ENCODE results near the gene PLEKHO2. TPM values are rescaled to one million over a fixed set of nuclear protein-coding genes. Genes with fewer than 3 reads are reported as not detected.
"Not testable (repeated sequence)": the region's sequence is repeated elsewhere in the genome, so short reads cannot be mapped to it uniquely, and the experiment has no call there.

PLEKHO2 gene
- total RNA-seq, 2 experiments from 2014 or later = 15.3 to 15.6 TPM

DNA sequence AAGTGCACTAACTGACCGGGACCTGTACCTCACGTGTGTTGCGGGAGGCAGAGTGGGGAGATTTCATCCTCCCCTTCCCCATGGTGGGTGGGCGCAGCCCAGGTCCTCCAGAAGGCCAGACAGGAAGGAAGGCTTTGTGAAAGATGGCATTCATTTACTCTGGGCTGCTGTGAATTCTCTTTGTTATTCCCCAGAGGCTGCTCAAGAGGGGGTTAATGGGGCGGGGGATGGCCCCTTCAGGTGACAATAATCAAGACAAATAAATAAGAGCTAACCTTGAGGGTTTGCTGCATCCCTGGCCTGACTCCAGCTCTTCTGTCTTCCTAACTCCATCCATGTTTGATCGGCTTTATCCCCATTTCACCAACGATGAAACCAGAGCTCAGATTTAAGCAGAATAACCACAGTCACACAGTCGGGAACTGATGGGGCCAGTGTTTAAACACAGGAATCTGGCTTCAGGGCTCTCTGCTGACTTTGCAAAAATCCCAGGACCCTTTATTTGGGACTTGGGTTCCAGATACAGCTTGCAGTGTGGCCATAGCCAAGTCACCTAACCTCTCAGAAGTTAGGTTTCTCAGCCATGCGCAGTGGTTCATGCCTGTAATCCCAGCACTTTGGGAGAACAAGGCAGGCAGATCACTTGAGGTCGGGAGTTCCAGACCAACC, 32.8 kb upstream of the PLEKHO2 start:
- no peaks in the 10 kb centered on the region for H3K9me3 Mint-ChIP-seq
- no peaks in the 10 kb centered on the region for H3K36me3 Mint-ChIP-seq
- peaks cover 6% of the 10 kb centered on the region for H3K27me3 Mint-ChIP-seq
- intact Hi-C loops (cut with micrococcal nuclease) = loop anchor here (1.0 kb wide), 1 partner anchor 78 kb away; no protein-coding TSS in a partner anchor
- CTCF ChIA-PET = interaction anchor here (0.6 to 12.1 kb wide), 34 partner anchors 7 to 1774 kb away, joined by 3 to 168 read pairs (median 4); no protein-coding TSS in a partner anchor
- no peaks in the 10 kb centered on the region for H3K4me1 Mint-ChIP-seq (ENCODE audit: low read depth)
- no peak overlapping the region for H3K27ac Mint-ChIP-seq
- POLR2A ChIA-PET = no interaction called here
- no peak overlapping the region for H3K4me3 Mint-ChIP-seq
- no peak for DNase-seq

DNA sequence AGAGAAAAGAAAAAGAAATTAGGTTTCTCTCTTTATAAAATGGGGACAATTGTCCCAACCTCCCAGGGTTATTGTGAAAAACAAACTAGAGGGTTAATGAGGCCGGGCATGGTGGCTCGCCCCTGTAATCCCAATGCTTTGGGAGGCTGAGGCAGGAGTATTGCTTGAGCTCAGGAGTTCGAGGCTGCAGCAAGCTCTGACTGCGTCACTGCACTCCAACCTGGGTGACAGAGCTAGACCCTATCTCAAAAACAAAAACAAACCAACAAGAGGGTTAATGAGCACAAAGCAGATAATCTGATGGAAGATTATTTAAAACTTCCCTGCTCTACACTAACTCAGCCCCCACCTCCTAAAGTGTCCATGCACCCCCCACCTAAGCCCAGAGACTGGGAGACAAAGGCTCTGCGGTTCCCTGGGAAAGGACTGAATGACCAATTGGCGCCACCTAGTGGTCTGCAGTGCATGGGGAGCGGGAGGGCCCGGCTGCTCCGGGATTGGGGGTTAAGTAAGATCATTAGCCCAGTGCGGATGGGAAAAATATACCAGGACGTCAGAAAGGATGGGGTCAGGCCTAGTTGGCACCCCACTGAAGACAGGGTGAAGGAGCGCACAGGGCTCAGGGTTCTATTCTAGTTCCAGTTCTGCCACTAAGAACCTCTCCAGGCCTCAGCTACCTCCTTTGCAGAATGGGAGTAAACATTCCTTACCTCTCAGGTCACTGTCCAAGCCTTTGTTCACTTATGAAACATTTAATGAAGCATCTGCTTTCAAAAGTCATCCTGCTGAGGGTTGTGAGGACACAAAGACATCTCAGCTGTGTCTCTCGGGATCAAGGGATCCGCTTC, 31.8 kb upstream of the PLEKHO2 start:
- Mint-ChIP-seq H3K27me3 (peaks cover 6% of the 10 kb centered on the region), H3K9me3 (no peaks in the 10 kb centered on the region), H3K36me3 (no peaks in the 10 kb centered on the region), H3K27ac (no peak overlapping the region), H3K4me1 (ENCODE audit: low read depth) (no peaks in the 10 kb centered on the region), H3K4me3 (no peak overlapping the region)
- DNase-seq = peak; percentile 79
- POLR2A ChIA-PET = no interaction called here
- CTCF ChIA-PET = interaction anchor here (0.6 to 12.1 kb wide), 47 partner anchors 8 to 841 kb away, joined by 3 to 168 read pairs (median 4); no protein-coding TSS in a partner anchor
- intact Hi-C loops (cut with micrococcal nuclease) = loop anchor here (1.0 kb wide), 1 partner anchor 79 kb away; no protein-coding TSS in a partner anchor

DNA sequence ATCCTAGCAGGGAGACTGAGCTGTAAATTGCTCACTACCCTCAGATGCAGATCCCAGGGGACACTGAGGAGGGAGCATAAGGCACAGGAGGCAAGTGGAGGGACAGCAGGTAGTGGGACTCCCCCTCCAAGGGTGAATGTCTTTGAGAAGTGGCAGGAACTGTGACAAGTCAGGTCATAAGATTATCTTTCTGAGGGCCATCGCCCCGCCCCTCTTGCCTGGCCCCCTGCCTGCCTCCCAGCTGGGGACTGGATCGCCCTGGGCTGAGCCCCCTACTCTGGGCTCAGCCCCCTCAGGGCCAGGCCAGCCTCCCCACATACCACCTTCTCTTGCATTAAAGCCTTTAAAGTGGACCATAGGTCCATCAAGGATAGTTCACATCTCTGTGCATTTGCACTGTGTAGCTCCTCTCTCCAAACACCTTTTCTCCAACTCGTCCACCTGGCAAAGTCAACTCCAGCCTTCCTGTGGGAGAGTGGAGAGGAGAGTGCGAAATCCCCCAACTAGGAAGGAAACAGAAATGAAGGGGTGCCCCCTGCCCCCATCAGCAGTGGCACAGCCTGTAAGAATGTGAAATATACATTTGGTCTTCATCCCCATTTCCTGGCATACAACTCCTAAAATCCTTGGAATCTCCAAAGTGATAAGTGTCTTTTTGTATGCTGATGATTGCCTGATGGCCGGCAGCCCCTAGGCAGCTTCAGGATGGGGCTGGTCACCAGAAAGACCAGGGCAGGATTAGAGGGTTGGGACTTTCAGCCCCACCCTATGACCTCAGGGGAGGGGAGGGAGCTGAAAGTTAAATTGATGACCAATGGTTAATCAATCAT, 31.0 kb upstream of the PLEKHO2 start:
- no peak for DNase-seq
- CTCF ChIA-PET = interaction anchor here (0.6 to 12.1 kb wide), 33 partner anchors 9 to 840 kb away, joined by 3 to 168 read pairs (median 4); partner anchors contain the start of gene PIF1
- Mint-ChIP-seq H3K27me3 (peaks cover 6% of the 10 kb centered on the region), H3K4me3 (no peak overlapping the region), H3K4me1 (ENCODE audit: low read depth) (no peaks in the 10 kb centered on the region), H3K36me3 (no peaks in the 10 kb centered on the region), H3K27ac (no peak overlapping the region), H3K9me3 (no peaks in the 10 kb centered on the region)
- intact Hi-C loops (cut with micrococcal nuclease) = no loop called here
- POLR2A ChIA-PET = no interaction called here

DNA sequence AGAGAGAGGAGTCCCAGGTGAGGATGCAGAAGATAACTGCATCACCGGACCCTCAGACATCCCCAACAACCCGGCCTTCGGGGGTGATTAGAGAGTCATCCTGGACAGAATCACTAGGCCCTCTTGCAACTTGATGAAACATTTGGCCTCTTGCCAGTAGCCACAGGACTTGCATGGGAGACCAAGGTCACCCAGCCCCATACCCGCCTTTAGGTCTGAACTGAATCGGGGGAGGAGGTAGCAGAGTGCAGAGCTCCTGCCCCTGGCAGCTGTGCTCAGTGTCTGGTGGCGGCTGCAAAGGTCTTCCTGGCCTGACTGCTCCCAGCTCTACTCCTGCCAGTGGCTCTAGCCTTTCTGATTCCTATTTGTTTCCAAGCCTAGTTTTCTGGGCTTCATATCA, 28.6 kb upstream of the PLEKHO2 start:
- POLR2A ChIA-PET = interaction anchor here (0.6 kb wide), 1 partner anchor 123 kb away, joined by 3 read pairs; no protein-coding TSS in a partner anchor

DNA sequence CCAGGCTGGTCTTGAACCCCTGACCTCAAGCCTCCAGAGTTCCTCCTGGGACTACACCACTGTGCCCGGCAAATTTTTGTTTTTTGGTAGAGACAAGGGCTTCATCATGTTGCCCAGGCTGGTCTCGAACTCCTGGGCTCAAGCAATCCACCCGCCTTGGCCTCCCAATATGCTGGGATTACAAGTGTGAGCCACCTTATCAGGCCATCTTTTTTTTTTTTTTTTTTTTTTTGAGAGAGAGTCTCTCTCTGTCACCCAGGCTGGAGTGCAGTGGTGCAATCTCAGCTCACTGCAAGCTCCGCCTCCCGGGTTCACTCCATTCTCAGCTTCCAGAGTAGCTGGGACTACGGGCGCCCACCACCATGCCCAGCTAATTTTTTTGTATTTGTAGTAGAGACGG, 27.4 kb upstream of the PLEKHO2 start:
- CTCF ChIA-PET = interaction anchor here (2.1 to 12.1 kb wide), 2 partner anchors 22 to 83 kb away, joined by 7 to 168 read pairs; no protein-coding TSS in a partner anchor
- H3K36me3 Mint-ChIP-seq; H3K9me3 Mint-ChIP-seq; POLR2A ChIA-PET; H3K4me3 Mint-ChIP-seq; DNase-seq; H3K27ac Mint-ChIP-seq; H3K4me1 Mint-ChIP-seq (ENCODE audit: low read depth); intact Hi-C loops (cut with micrococcal nuclease); H3K27me3 Mint-ChIP-seq: not testable (repeated sequence)

More for the DNA sequence above, 28.6 kb upstream of the PLEKHO2 start:
- H3K27ac Mint-ChIP-seq = no peak overlapping the region
- H3K36me3 Mint-ChIP-seq = no peaks in the 10 kb centered on the region
- no peak overlapping the region for H3K4me3 Mint-ChIP-seq
- H3K4me1 Mint-ChIP-seq (ENCODE audit: low read depth) = no peaks in the 10 kb centered on the region
- CTCF ChIA-PET = interaction anchor here (12.1 kb wide), 1 partner anchor 82 kb away, joined by 168 read pairs; no protein-coding TSS in a partner anchor
- intact Hi-C loops (cut with micrococcal nuclease) = no loop called here
- DNase-seq = no peak
- H3K27me3 Mint-ChIP-seq = peaks cover 4% of the 10 kb centered on the region
- H3K9me3 Mint-ChIP-seq = no peaks in the 10 kb centered on the region

DNA sequence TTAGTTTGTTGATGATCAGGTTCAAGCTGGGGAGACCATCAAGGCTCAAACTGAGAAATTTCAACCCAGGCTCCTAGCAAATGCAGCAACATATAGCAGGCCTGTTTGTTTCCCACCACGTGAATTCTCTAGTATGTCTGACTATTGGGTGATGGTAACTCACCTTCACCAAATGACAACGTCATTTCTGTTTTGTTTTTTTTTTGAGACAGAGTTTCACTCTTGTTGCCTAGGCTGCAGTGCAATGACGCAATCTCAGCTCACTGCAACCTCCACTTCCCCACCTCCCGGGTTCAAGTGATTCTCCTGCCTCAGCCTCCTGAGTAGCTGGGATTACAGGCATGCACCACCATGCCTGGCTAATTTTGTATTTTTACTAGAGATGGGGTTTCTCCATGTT, 26.8 kb upstream of the PLEKHO2 start:
- H3K36me3 Mint-ChIP-seq; H3K4me1 Mint-ChIP-seq (ENCODE audit: low read depth); POLR2A ChIA-PET; intact Hi-C loops (cut with micrococcal nuclease); H3K4me3 Mint-ChIP-seq; H3K9me3 Mint-ChIP-seq; H3K27me3 Mint-ChIP-seq; H3K27ac Mint-ChIP-seq: not testable (repeated sequence)
- peak; percentile 14 for DNase-seq
- CTCF ChIA-PET = interaction anchor here (2.1 to 12.1 kb wide), 2 partner anchors 21 to 84 kb away, joined by 7 to 168 read pairs; no protein-coding TSS in a partner anchor

DNA sequence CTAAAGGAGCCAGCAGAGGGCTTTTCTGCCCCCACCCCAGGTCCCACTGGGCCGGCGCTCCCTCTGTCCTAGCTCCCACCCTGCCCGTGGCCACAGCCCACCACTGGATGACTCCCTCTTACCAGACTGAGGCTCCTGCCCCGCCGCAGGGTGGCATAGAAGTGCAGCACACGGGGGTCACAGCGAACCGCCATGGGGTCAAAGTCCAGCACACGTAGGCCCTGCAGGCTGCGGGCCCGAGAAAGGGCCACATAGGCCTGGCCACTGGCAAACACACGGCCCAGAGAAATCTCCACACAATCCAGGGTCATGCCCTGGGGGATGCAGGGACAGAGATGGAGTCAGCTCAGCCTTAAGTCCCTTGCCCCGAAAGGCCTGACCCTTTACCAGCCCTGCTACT, 25.3 kb upstream of the PLEKHO2 start:
- no peaks in the 10 kb centered on the region for H3K9me3 Mint-ChIP-seq
- no peaks in the 10 kb centered on the region for H3K36me3 Mint-ChIP-seq
- intact Hi-C loops (cut with micrococcal nuclease) = no loop called here
- H3K4me3 Mint-ChIP-seq = no peak overlapping the region
- no peak for DNase-seq
- CTCF ChIA-PET = interaction anchor here (2.1 to 12.1 kb wide), 2 partner anchors 19 to 85 kb away, joined by 7 to 168 read pairs; no protein-coding TSS in a partner anchor
- H3K27me3 Mint-ChIP-seq = no peaks in the 10 kb centered on the region
- H3K4me1 Mint-ChIP-seq (ENCODE audit: low read depth) = no peaks in the 10 kb centered on the region
- no peak overlapping the region for H3K27ac Mint-ChIP-seq
- POLR2A ChIA-PET = no interaction called here

DNA sequence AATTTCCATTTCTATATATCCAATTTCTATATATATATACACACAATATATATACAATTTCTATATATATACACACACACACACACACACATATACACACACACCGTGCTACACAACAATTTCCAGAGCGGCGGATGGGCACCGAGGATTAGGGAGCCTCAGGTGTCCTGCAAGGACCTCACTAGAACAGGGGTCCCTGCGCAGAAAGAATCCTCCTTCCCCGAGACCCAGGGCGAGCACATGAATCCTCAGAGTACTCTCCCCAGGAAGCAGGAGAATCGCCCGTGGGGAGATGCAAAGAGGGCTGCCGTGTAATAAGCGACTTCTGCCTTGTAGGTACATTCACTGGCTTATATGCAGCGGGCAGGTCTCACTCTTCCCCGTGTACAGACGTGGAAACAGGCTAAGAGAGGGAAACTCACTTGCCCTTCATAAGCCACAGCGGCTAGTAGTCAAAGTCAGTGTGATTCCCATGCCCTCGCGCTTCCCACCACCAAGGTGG, 16.7 kb upstream of the PLEKHO2 start:
- H3K36me3 Mint-ChIP-seq = peaks cover 1% of the 10 kb centered on the region
- CTCF ChIA-PET = interaction anchor here (1.0 to 2.4 kb wide), 3 partner anchors 11 to 13 kb away, joined by 4 to 24 read pairs (median 6); no protein-coding TSS in a partner anchor
- peaks cover 24% of the 10 kb centered on the region for H3K4me1 Mint-ChIP-seq (ENCODE audit: low read depth)
- H3K27me3 Mint-ChIP-seq = peaks cover 4% of the 10 kb centered on the region
- H3K9me3 Mint-ChIP-seq = no peaks in the 10 kb centered on the region
- intact Hi-C loops (cut with micrococcal nuclease) = loop anchor here (1.0 to 2.0 kb wide), 4 partner anchors 10 to 78 kb away; partner anchors contain the start of gene PLEKHO2
- peak overlapping the region; percentile 82 for H3K4me3 Mint-ChIP-seq
- POLR2A ChIA-PET = interaction anchor here (1.0 to 1.7 kb wide), 3 partner anchors 11 to 69 kb away, joined by 5 to 8 read pairs (median 6); no protein-coding TSS in a partner anchor
- peak overlapping the region; percentile 56 for H3K27ac Mint-ChIP-seq
- no peak for DNase-seq

DNA sequence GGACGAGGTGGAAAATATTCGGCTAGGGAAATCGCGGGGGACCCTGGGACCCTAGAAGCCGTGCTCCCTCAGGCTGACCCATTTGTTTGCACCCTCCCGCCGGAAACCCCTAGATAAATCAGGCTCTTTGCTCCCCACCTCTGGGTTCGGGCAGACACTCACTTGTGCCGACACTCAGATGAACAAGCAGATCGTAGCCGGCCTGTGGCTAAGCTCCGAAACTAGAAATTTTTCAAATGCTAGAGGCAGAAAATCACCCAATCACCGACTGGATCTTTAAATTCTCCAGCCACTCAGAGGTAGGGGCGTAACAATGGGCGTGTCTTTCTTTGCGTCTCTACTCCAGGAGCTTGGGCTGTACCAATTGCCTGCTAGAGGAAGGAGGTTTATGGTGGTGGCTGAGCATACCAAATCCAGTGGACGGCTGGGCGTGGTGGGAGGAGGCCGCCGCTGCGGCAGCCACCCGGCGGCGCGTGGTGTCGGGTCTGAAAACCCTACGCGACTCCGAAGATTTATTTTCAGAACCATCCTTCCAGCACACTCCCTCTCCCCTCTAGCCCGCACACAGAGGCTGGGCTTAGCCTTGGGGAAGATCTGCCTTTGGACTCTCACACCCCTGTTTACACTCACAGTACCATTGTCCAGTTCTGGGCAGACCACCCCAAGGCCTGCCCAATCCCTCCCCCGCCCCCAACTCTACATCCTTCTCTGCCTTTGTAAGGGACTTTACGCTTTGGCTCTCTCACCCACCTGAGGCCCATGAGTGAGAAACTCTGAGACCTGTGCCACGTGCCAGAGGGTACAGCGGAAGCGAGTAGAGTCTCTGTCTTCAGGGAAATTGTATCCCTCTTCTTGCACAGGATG, 16.1 kb upstream of the PLEKHO2 start, which contains the start of gene PIF1:
Gene PIF1 (minus strand): TSS at position 217 of the 864 bp plus-strand sequence. CDS start 1,312 bp downstream, outside the sequence.
- Mint-ChIP-seq H3K36me3 (peaks cover 1% of the 10 kb centered on the region), H3K9me3 (no peaks in the 10 kb centered on the region), H3K4me3 (peak within 1 kb of the TSS; percentile 82), H3K27me3 (peaks cover 4% of the 10 kb centered on the region), H3K4me1 (ENCODE audit: low read depth) (peaks cover 24% of the 10 kb centered on the region), H3K27ac (peak within 1 kb of the TSS; percentile 56)
- ChIA-PET POLR2A (interaction anchor here (1.0 to 1.7 kb wide), 3 partner anchors 10 to 69 kb away, joined by 5 to 8 read pairs (median 6); no protein-coding TSS in a partner anchor), CTCF (interaction anchor here (0.7 to 2.4 kb wide), 5 partner anchors 10 to 140 kb away, joined by 3 to 24 read pairs (median 4); no protein-coding TSS in a partner anchor)
- intact Hi-C loops (cut with micrococcal nuclease) = loop anchor here (1.0 to 2.0 kb wide), 4 partner anchors 10 to 77 kb away; partner anchors contain the start of gene PLEKHO2
- DNase-seq = peak; percentile 93

DNA sequence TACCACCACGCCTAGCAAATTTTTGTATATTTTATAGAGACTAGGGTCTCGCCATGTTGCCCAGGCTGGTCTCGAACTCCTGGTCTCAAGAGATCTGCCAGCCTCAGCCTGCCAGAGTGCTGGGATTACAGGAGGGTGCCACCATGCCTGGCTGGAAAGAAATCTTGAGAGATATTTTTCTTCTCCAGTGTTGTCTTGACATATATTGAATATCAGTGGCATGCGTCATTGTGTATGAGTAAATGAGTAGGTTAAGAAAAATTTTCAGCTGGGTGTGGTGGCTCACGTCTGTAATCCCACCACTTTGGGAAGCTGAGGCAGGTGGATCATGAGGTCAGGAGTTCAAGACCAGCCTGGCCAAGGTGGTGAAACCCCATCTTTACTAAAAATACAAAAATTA, 12.7 kb upstream of the PLEKHO2 start:
- Mint-ChIP-seq H3K27me3 (peaks cover 1% of the 10 kb centered on the region), H3K9me3 (no peaks in the 10 kb centered on the region), H3K4me3 (no peak overlapping the region), H3K27ac (no peak overlapping the region), H3K4me1 (ENCODE audit: low read depth) (peaks cover 13% of the 10 kb centered on the region), H3K36me3 (no peaks in the 10 kb centered on the region)
- POLR2A ChIA-PET = no interaction called here
- CTCF ChIA-PET = no interaction called here
- intact Hi-C loops (cut with micrococcal nuclease) = no loop called here
- DNase-seq = no peak

Measured in activated CD4-positive, alpha-beta memory T cell treated with anti-CD3 and anti-CD28 coated beads for 36 hours (primary cell).